Stimulated activated naive CD8-positive, alpha-beta T cell treated with anti-CD3 and anti-CD28 coated beads, Interleukin-15, Interleukin-2, amounts not matched to agents 100 ng/mL and 50 ng/mL, for 24 hours (primary cell): ENCODE results near the gene UBE2E1.

Experiments used
- H3K27ac Mint-ChIP-seq: one replicate; pipeline ENCODE4 v1.8.0; 2021; ENCODE audit warnings: mild to moderate bottlenecking, mixed read lengths
- H3K27me3 Mint-ChIP-seq: one replicate; pipeline ENCODE4 v1.8.0; 2021; ENCODE audit warnings: mixed read lengths
- H3K36me3 Mint-ChIP-seq: one replicate; pipeline ENCODE4 v1.8.0; 2021; ENCODE audit warnings: low read depth, mixed read lengths
- H3K4me1 Mint-ChIP-seq: one replicate; pipeline ENCODE4 v1.8.0; 2021; ENCODE audit warnings: low read depth, mixed read lengths
- H3K4me3 Mint-ChIP-seq: one replicate; pipeline ENCODE4 v1.8.0; 2021; ENCODE audit warnings: mild to moderate bottlenecking, mixed read lengths
- H3K9me3 Mint-ChIP-seq: one replicate; pipeline ENCODE4 v1.8.0; 2021; ENCODE audit warnings: mixed read lengths

Gene UBE2E1

GRCh38 chr3:23934253-23934652 lies 128.5 kb downstream of the UBE2E1 start:
- Mint-ChIP-seq H3K27ac (no peak overlapping the region), H3K4me1 (peaks cover 6% of the 10 kb centered on the region), H3K9me3 (no peaks in the 10 kb centered on the region), H3K27me3 (no peaks in the 10 kb centered on the region), H3K36me3 (no peaks in the 10 kb centered on the region), H3K4me3 (no peak overlapping the region)

- Mint-ChIP-seq H3K27me3 (no peaks in the 10 kb centered on the region), H3K4me1 (no peaks in the 10 kb centered on the region), H3K4me3 (no peak overlapping the region), H3K27ac (no peak overlapping the region), H3K36me3 (no peaks in the 10 kb centered on the region), H3K9me3 (no peaks in the 10 kb centered on the region)
Measured at GRCh38 chr3:23937296-23937695, 131.5 kb downstream of the UBE2E1 start.

GRCh38 chr3:23938688-23939087 lies 132.9 kb downstream of the UBE2E1 start:
- Mint-ChIP-seq H3K9me3 (no peaks in the 10 kb centered on the region), H3K36me3 (no peaks in the 10 kb centered on the region), H3K27me3 (peaks cover 4% of the 10 kb centered on the region), H3K4me3 (no peak overlapping the region), H3K27ac (no peak overlapping the region), H3K4me1 (no peaks in the 10 kb centered on the region)

GRCh38 chr3:23940775-23941174 lies 135.0 kb downstream of the UBE2E1 start:
- peaks cover 8% of the 10 kb centered on the region for H3K4me1 Mint-ChIP-seq
- no peak overlapping the region for H3K4me3 Mint-ChIP-seq
- H3K27me3 Mint-ChIP-seq: peaks cover 13% of the 10 kb centered on the region
- no peaks in the 10 kb centered on the region for H3K36me3 Mint-ChIP-seq
- no peaks in the 10 kb centered on the region for H3K9me3 Mint-ChIP-seq
- H3K27ac Mint-ChIP-seq: no peak overlapping the region
